HepG2 (cell line): ENCODE data around the gene PCDHA6. TPM values are rescaled to one million over a fixed set of nuclear protein-coding genes. Genes with fewer than 3 reads are reported as not detected.

Experiments used
- ATAC-seq: fragments of 200-7000 bp; cut with Tn5 transposase; 3 replicates; pipeline ENCODE4 v1.9.1; 2020; ENCODE audit warnings: mild to moderate bottlenecking, moderate library complexity
- BruUV-seq: library from RNA; stranded (reverse); fragments of 400-500 nt; replicated peaks from 2 replicates; lab custom pipeline; 2021; lab: Mats Ljungman, UMichigan
- CTCF ChIA-PET: fragments of 300-600 bp; formaldehyde crosslinking; extraction: SDS; loops from one replicate; lab custom pipeline; 2021; ENCODE audit warnings: low total read pairs, inconsistent platforms, low intra/inter-chr PET ratio; lab: Yijun Ruan, JAX
- POLR2A ChIA-PET: fragments of 350-600 bp; sonication (Branson Sonifier 250); formaldehyde crosslinking; loops from one replicate; lab custom pipeline; 2020; ENCODE audit warnings: antibody characterized with exemption, inconsistent platforms; lab: Yijun Ruan, JAX
- DNase-seq: peaks from one replicate; pipeline ENCODE4 v3.0.0-alpha.2; 2015; ENCODE audit warnings: low spot score
- FAIRE-seq: peaks from 3 replicates; lab custom pipeline; 2011; peaks lifted over from hg19 to GRCh38; lab: Jason Lieb, UNC
- H2AFZ ChIP-seq: one replicate; pipeline ENCODE4 v1.6.1; 2011; ENCODE audit warnings: low read length, inconsistent platforms
- H3K27ac ChIP-seq: fragments of 300-600 bp; 3 replicates; pipeline ENCODE4 v1.8.0; 2011; ENCODE audit warnings: mixed run types, mild to moderate bottlenecking, mixed read lengths, low read length, inconsistent platforms; ENCODE audit not compliant: insufficient read depth; ENCODE audit errors: extremely low read length
- H3K27me3 ChIP-seq, 2 experiments: fragments of 200-600 bp in 1 of 2; 2 replicates in 1 of 2; 3 replicates in 1 of 2; pipeline versions ENCODE4 v1.6.0 to v1.8.0; 2011; ENCODE audit warnings: low read length in 2 of 2, mild to moderate bottlenecking in 2 of 2, moderate library complexity in 2 of 2, inconsistent platforms in 1 of 2; ENCODE audit not compliant: insufficient read depth in 2 of 2, control insufficient read depth in 1 of 2
- H3K36me3 ChIP-seq, 2 experiments: fragments of 200-600 bp in 1 of 2; replicated peaks in 1 of 2; 2 replicates in 1 of 2; 3 replicates in 1 of 2; pipeline versions ENCODE4 v1.5.1 to v1.8.0; 2011; ENCODE audit warnings: low read length in 2 of 2, inconsistent platforms in 1 of 2; ENCODE audit not compliant: insufficient read depth in 2 of 2, control insufficient read depth in 1 of 2
- H3K4me1 ChIP-seq: 2 replicates; pipeline ENCODE4 v1.5.1; 2012; ENCODE audit warnings: low read length, inconsistent platforms; ENCODE audit not compliant: insufficient read depth
- H3K4me2 ChIP-seq: 2 replicates; pipeline ENCODE4 v1.6.0; 2011; ENCODE audit warnings: low read depth, low read length, inconsistent platforms
- H3K4me3 ChIP-seq, 3 experiments: fragments of 200-600 bp in 1 of 3; sonication (generic), shearing (Covaris generic) in 1 of 3; replicated peaks in 1 of 3; 2 replicates each; pipeline ENCODE4 v1.5.1; 2011 to 2016; ENCODE audit warnings: low read length in 3 of 3, inconsistent platforms in 2 of 3, low read depth in 2 of 3, mild to moderate bottlenecking in 2 of 3, control low read depth in 1 of 3, mixed read lengths in 1 of 3; ENCODE audit not compliant: insufficient read depth in 1 of 3
- H3K79me2 ChIP-seq: one replicate; pipeline ENCODE4 v1.6.1; 2011; ENCODE audit warnings: low read length, inconsistent platforms; ENCODE audit not compliant: insufficient read depth
- H3K9ac ChIP-seq: 2 replicates; pipeline ENCODE4 v1.6.0; 2011; ENCODE audit warnings: mild to moderate bottlenecking, low read depth, low read length, inconsistent platforms; ENCODE audit not compliant: insufficient read depth
- H3K9me3 ChIP-seq: 2 replicates; pipeline ENCODE4 v1.5.1; 2012; ENCODE audit warnings: mild to moderate bottlenecking, low read length
- H4K20me1 ChIP-seq: 2 replicates; pipeline ENCODE4 v1.6.0; 2011; ENCODE audit warnings: inconsistent platforms, mild to moderate bottlenecking, low read length, moderate library complexity; ENCODE audit not compliant: insufficient read depth
- ATM ChIP-seq: fragments of 450-650 bp; IDR thresholded peaks from 2 replicates; pipeline ENCODE4 v1.7.1; 2017; ENCODE audit warnings: mild to moderate bottlenecking, borderline replicate concordance
- CC2D1A ChIP-seq: sonication (generic); formaldehyde crosslinking; IDR thresholded peaks from 2 replicates; pipeline ENCODE4 v1.8.1; 2023; ENCODE audit warnings: mild to moderate bottlenecking, missing genetic modification reagents
- HDAC2 ChIP-seq: sonication (generic); formaldehyde crosslinking; IDR thresholded peaks from 2 replicates; pipeline ENCODE4 v1.4.0; 2020; ENCODE audit warnings: missing genetic modification reagents
- IKZF5 ChIP-seq: IDR thresholded peaks from 2 replicates; pipeline ENCODE4 v1.6.1; 2018; ENCODE audit warnings: missing genetic modification reagents, mild to moderate bottlenecking, missing compliant biosample characterization
- KMT2A ChIP-seq: sonication (generic); formaldehyde crosslinking; IDR thresholded peaks from 2 replicates; pipeline ENCODE4 v1.4.0; 2020; ENCODE audit warnings: missing genetic modification reagents
- MED13 ChIP-seq: sonication (generic); formaldehyde crosslinking; IDR thresholded peaks from 2 replicates; pipeline ENCODE4 v1.5.0; 2020; ENCODE audit warnings: missing genetic modification reagents
- MXD4 ChIP-seq: IDR thresholded peaks from 2 replicates; pipeline ENCODE4 v1.6.1; 2016; ENCODE audit warnings: mild to moderate bottlenecking, missing biosample characterization, missing genetic modification reagents
- RAD51 ChIP-seq: fragments of 450-650 bp; IDR thresholded peaks from 2 replicates; pipeline ENCODE4 v1.6.1; 2016; ENCODE audit warnings: borderline replicate concordance
- RXRB ChIP-seq: IDR thresholded peaks from 2 replicates; pipeline ENCODE4 v1.6.1; 2016; ENCODE audit warnings: borderline replicate concordance, missing genetic modification reagents, missing compliant biosample characterization
- SRSF9 ChIP-seq: fragments of 200-400 bp; formaldehyde crosslinking; IDR thresholded peaks from 2 replicates; pipeline ENCODE4 v1.6.1; 2018; ENCODE audit warnings: borderline replicate concordance, mild to moderate bottlenecking, low read depth, low read length; ENCODE audit not compliant: insufficient read depth, poor library complexity, severe bottlenecking
- TCF7L2 ChIP-seq: IDR thresholded peaks from 2 replicates; pipeline ENCODE4 v1.6.1; 2011; ENCODE audit warnings: mild to moderate bottlenecking, low read depth, low read length, moderate library complexity
- ZBTB25 ChIP-seq: IDR thresholded peaks from 2 replicates; pipeline ENCODE4 v1.6.1; 2018; ENCODE audit warnings: missing genetic modification reagents
- ZNF260 ChIP-seq: sonication (generic); formaldehyde crosslinking; IDR thresholded peaks from 2 replicates; pipeline ENCODE4 v1.4.0; 2020; ENCODE audit warnings: missing genetic modification reagents, low read depth, mild to moderate bottlenecking, borderline replicate concordance
- ZNF3 ChIP-seq: IDR thresholded peaks from 2 replicates; pipeline ENCODE4 v1.7.0; 2017; ENCODE audit warnings: inconsistent platforms
- ZNF343 ChIP-seq: sonication (generic); formaldehyde crosslinking; IDR thresholded peaks from 2 replicates; pipeline ENCODE4 v1.4.0; 2020; ENCODE audit warnings: mild to moderate bottlenecking, missing genetic modification reagents
- ZNF530 ChIP-seq: sonication (generic); formaldehyde crosslinking; IDR thresholded peaks from 2 replicates; pipeline ENCODE4 v1.5.0; 2020; ENCODE audit warnings: low read depth, mild to moderate bottlenecking, missing genetic modification reagents
- WGBS: methylation state at CpG from one replicate; pipeline ENCODE4 v1.1.6; 2017; ENCODE audit warnings: low lambda C conversion rate; 5-methylcytosine and 5-hydroxymethylcytosine counted together
- in situ Hi-C: cut with HindIII; loops from 2 replicates; pipeline ENCODE4 v1.10.0; 2017; ENCODE audit warnings: low pct_unique_long_range_greater_than_20kb; ENCODE audit not compliant: extremely low pct_ligation_motif_present
- intact Hi-C: fragments of 100-400 bp; cut with micrococcal nuclease; formaldehyde crosslinking; loops from one replicate; pipeline ENCODE4 v1.10.0; 2022; ENCODE audit not compliant: unreplicated experiment
- polyA plus RNA-seq, 8 experiments: library from polyadenylated mRNA; depleted of rRNA in 3 of 8; stranded (reverse) in 7 of 8; unstranded in 1 of 8; fragments of >200 nt; fragmentation: Illumina TruSeq in 4 of 8; extraction: Trizol in 4 of 8; gene quantifications; 2 replicates each; pipeline versions ENCODE4 v1.2.1 to v1.2.3, GENCODE V29; 2011 to 2016; ENCODE audit warnings: low read depth in 4 of 8, missing spikeins in 1 of 8, mixed read lengths in 1 of 8; ENCODE audit not compliant: insufficient read depth in 1 of 8
- total RNA-seq, 5 experiments: library from RNA; depleted of rRNA; stranded (reverse); fragments of >200 nt; fragmentation: Illumina TruSeq; extraction: Trizol; gene quantifications; 2 replicates each; pipeline ENCODE4 v1.2.3, GENCODE V29; 2016; ENCODE audit warnings: low read depth in 1 of 5
- TF ChIP-seq, protein P1 (sequence below): sonication (generic); formaldehyde crosslinking; IDR thresholded peaks from 2 replicates; pipeline ENCODE4 v1.9.0; 2021; ENCODE audit warnings: missing genetic modification reagents, borderline replicate concordance

PCDHA6 gene
- total and polyA plus RNA-seq, 2 of the 13 experiments (the other 11 are each of a cell fraction or from before 2014, with no cell fraction given) = not detected

DNA sequence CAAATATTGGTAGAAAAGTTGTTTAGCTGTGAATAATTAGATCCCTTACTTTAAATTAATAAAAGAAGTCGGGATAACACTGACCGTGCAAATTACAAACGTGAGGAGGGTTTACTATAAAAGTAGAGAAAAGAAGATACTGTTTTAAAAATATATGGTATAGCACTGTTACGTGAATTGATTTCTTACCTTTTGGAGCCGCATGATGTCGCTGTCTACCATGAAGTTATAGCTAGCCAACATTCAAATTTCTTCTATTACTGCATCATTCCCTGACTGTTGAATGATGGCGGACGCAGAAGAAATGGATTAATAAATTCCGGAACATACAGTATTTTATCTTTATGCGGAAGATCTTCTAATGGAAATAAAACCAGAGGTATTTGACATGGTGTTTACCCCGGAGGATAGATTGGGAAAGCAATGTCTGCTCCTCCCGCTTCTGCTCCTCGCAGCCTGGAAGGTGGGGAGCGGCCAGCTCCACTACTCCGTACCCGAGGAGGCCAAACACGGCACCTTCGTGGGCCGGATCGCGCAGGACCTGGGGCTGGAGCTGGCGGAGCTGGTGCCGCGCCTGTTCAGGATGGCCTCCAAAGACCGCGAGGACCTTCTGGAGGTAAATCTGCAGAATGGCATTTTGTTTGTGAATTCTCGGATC lies at the start of gene PCDHA6 (continued):
- TF ChIP-seq, protein P1, sequence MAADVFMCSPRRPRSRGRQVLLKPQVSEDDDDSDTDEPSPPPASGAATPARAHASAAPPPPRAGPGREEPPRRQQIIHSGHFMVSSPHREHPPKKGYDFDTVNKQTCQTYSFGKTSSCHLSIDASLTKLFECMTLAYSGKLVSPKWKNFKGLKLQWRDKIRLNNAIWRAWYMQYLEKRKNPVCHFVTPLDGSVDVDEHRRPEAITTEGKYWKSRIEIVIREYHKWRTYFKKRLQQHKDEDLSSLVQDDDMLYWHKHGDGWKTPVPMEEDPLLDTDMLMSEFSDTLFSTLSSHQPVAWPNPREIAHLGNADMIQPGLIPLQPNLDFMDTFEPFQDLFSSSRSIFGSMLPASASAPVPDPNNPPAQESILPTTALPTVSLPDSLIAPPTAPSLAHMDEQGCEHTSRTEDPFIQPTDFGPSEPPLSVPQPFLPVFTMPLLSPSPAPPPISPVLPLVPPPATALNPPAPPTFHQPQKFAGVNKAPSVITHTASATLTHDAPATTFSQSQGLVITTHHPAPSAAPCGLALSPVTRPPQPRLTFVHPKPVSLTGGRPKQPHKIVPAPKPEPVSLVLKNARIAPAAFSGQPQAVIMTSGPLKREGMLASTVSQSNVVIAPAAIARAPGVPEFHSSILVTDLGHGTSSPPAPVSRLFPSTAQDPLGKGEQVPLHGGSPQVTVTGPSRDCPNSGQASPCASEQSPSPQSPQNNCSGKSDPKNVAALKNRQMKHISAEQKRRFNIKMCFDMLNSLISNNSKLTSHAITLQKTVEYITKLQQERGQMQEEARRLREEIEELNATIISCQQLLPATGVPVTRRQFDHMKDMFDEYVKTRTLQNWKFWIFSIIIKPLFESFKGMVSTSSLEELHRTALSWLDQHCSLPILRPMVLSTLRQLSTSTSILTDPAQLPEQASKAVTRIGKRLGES (CRISPR knock-in tag) = no peak

- ChIA-PET CTCF (no interaction called here), POLR2A (no interaction called here)
- no peak overlapping the region for H3K4me2 ChIP-seq
- H3K27ac ChIP-seq = no peak overlapping the region
- H3K9me3 ChIP-seq = peaks cover 65% of the 10 kb centered on the region
- H3K36me3 ChIP-seq = no peaks in the 10 kb centered on the region
- 0% methylated on average over 1 of the region's 1 CpG for WGBS
- H3K4me3 ChIP-seq = no peak overlapping the region
- no peak for DNase-seq
- in situ Hi-C loops (no loop called here), intact Hi-C loops (no loop called here)
- BruUV-seq = no TSS peak
- no peak overlapping the region for H3K9ac ChIP-seq
- ATAC-seq = no peak
- TF ChIP-seq ZNF260 (no peak), HDAC2 (CRISPR knock-in tag) (no peak), KMT2A (CRISPR knock-in tag) (no peak), MED13 (no peak), ATM (no peak), MXD4 (CRISPR knock-in tag) (no peak), RAD51 (no peak), SRSF9 (no peak), ZNF343 (no peak), TCF7L2 (no peak), IKZF5 (CRISPR knock-in tag) (no peak), ZNF530 (CRISPR knock-in tag) (no peak), RXRB (CRISPR knock-in tag) (no peak), ZBTB25 (CRISPR knock-in tag) (no peak), ZNF3 (CRISPR knock-in tag) (no peak), CC2D1A (CRISPR knock-in tag) (no peak)
- no peak for FAIRE-seq
- no peak overlapping the region for H2AFZ ChIP-seq
- H4K20me1 ChIP-seq = no peaks in the 10 kb centered on the region
- H3K4me1 ChIP-seq = no peaks in the 10 kb centered on the region
- H3K79me2 ChIP-seq = no peaks in the 10 kb centered on the region
- H3K27me3 ChIP-seq = no peaks in the 10 kb centered on the region
Observed at GRCh38 chr5:140780512-140780911, 47.2 kb upstream of the PCDHA6 start.
